Ishikawa (cell line): ENCODE data around the gene TLX2.

ENCODE experiments used
- CEBPB ChIP-seq: IDR thresholded peaks from 2 replicates; pipeline ENCODE4 v1.6.1; 2012
- CREB1 ChIP-seq: IDR thresholded peaks from 2 replicates; pipeline ENCODE4 v1.6.1; 2012; ENCODE audit warnings: low read depth
- EGR1 ChIP-seq: IDR thresholded peaks from 2 replicates; pipeline ENCODE4 v1.6.1; 2012
- EP300 ChIP-seq: IDR thresholded peaks from 2 replicates; pipeline ENCODE4 v1.6.1; 2012; ENCODE audit warnings: borderline replicate concordance
- FOXM1 ChIP-seq: IDR thresholded peaks from 2 replicates; pipeline ENCODE4 v1.6.1; 2012; ENCODE audit warnings: low read depth, borderline replicate concordance
- RAD21 ChIP-seq: IDR thresholded peaks from 2 replicates; pipeline ENCODE4 v1.6.1; 2012; ENCODE audit warnings: low read depth
- TAF1 ChIP-seq: IDR thresholded peaks from 2 replicates; pipeline ENCODE4 v1.6.1; 2012; ENCODE audit warnings: low read depth, mild to moderate bottlenecking
- TCF12 ChIP-seq: IDR thresholded peaks from 2 replicates; pipeline ENCODE4 v1.6.1; 2012; ENCODE audit warnings: low read depth
- TEAD4 ChIP-seq: IDR thresholded peaks from 2 replicates; pipeline ENCODE4 v1.6.1; 2012
- ZBTB7A ChIP-seq: IDR thresholded peaks from 2 replicates; pipeline ENCODE4 v1.6.1; 2012; ENCODE audit warnings: low read depth
- TF ChIP-seq, protein P1 (sequence below): IDR thresholded peaks from 2 replicates; pipeline ENCODE4 v1.6.1; 2012; ENCODE audit warnings: low read depth, mild to moderate bottlenecking
- TF ChIP-seq, protein P2 (sequence below): IDR thresholded peaks from 2 replicates; pipeline ENCODE4 v1.6.1; 2012

DNA sequence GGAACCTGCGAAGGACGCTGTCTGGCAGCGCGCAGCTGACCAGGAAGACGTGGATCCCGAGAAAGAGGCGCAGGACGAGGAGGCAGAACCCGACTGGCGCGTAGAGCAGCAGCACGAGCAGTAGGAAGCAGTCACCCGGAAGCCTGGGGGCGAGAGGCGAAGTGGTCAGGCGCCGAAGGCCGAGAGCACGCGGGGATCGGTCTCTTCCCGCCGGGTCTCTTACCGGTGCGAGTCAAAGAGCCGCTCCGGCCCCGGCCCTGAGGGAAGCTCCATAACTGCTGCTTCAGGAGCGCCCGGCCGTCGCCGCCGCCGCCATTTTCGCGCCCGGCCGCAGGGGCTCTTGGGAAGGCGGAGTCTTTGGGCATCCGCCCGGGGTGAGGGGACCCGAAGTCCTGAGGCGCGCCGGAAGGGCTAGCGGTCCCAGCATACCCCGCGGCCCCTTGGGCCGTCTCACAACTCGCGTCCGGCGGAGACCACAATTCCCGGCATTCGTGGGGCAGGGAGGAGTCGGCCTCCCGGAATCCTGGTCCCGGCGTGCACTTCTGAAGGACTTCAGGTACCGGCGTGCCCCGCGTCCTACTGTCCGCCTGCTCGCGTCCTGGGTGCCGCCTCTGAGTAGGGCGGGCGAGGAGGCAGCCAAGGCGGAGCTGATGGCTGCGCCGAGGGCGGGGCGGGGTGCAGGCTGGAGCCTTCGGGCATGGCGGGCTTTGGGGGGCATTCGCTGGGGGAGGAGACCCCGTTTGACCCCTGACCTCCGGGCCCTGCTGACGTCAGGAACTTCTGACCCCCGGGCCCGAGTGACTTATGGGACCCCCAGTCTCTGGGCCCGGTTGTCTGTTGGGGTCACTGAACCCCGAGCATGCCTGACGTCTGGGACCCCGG is 15.3 kb downstream of the TLX2 start, which contains the start of the genes AUP1 and HTRA2:
- TF ChIP-seq TCF12 (peak; percentile 55; the same call in 1 of the 2 replicates), EGR1 (0 out of 2 replicates have a peak, but pooled peaks have one; percentile 36), RAD21 (no peak), EP300 (no peak; the same call in 1 of the 2 replicates), TAF1 (peak; percentile 99), TEAD4 (peak; percentile 69), CREB1 (no peak; the same call in none of the 2 replicates), CEBPB (no peak), FOXM1 (no peak), ZBTB7A (peak; percentile 94)
- TF ChIP-seq, protein P1, sequence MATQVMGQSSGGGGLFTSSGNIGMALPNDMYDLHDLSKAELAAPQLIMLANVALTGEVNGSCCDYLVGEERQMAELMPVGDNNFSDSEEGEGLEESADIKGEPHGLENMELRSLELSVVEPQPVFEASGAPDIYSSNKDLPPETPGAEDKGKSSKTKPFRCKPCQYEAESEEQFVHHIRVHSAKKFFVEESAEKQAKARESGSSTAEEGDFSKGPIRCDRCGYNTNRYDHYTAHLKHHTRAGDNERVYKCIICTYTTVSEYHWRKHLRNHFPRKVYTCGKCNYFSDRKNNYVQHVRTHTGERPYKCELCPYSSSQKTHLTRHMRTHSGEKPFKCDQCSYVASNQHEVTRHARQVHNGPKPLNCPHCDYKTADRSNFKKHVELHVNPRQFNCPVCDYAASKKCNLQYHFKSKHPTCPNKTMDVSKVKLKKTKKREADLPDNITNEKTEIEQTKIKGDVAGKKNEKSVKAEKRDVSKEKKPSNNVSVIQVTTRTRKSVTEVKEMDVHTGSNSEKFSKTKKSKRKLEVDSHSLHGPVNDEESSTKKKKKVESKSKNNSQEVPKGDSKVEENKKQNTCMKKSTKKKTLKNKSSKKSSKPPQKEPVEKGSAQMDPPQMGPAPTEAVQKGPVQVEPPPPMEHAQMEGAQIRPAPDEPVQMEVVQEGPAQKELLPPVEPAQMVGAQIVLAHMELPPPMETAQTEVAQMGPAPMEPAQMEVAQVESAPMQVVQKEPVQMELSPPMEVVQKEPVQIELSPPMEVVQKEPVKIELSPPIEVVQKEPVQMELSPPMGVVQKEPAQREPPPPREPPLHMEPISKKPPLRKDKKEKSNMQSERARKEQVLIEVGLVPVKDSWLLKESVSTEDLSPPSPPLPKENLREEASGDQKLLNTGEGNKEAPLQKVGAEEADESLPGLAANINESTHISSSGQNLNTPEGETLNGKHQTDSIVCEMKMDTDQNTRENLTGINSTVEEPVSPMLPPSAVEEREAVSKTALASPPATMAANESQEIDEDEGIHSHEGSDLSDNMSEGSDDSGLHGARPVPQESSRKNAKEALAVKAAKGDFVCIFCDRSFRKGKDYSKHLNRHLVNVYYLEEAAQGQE, result 0 out of 2 replicates have a peak, but pooled peaks have one; percentile 30
- TF ChIP-seq, protein P2, sequence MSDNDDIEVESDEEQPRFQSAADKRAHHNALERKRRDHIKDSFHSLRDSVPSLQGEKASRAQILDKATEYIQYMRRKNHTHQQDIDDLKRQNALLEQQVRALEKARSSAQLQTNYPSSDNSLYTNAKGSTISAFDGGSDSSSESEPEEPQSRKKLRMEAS, result peak; percentile 81
